Measurements from ENCODE around the gene CRTC1. TPM values are rescaled to one million over a fixed set of nuclear protein-coding genes. Genes with fewer than 3 reads are reported as not detected.

CRTC1 gene
- total RNA-seq, 4 donors from 2014 or later: 12.3 to 15.9 (median 13.1) TPM

DNA sequence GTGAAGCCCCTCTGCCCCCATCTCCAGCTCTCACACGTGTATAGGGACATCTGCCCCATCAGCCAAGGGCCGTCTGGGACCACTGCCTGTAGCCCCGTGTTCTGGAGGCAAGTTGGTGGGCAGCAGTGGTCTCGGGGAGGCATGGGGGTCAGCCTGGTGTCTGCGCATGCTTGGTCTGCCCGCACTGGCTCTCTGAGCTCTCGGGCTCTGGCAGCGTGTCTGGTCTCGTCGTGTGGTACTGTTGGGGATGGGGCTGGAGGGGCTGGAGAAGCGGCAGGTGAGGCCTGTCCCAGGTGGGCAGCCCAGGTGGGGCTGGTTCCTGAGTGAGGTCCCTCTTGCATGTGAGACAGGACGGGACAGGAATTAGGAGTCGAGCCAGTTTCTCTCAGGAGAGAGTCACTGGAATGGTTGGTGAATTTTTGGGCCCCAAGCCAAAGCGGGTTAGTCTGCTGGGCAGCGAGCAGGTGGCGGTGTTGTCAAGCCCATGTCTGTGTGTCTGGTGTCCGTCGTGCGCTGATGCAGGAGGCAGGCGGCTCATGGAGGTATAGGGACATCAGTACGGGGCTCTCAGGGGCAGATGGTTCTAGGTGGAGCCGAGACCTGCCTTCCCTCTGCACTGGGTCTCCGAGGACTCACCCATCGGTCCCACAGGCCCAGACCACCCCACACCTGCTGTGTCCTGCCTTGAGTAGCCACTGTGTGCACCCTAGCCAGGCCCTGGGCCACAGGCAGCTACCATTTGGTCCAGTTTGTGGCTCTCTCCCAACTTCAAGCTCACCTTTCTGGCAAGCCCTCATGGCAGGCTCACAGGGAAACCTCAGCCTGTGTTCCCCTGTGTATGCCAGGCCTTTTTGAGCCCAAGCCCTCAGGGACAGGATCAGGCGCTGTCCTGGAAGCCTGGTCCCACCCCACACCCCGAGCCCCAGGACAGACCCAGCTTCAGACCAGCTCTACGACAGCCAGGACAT, 89.4 kb downstream of the CRTC1 start:
- no peaks in the 10 kb centered on the region for H3K36me3 ChIP-seq
- intact Hi-C loops (cut with DNase I): no loop called here
- H3K4me1 ChIP-seq: no peaks in the 10 kb centered on the region
- no peaks in the 10 kb centered on the region for H3K9me3 ChIP-seq
- no peaks in the 10 kb centered on the region for H3K27me3 ChIP-seq
- DNase-seq: peak; percentile 67 to 84
- no peak overlapping the region for H3K27ac ChIP-seq
- TF ChIP-seq, protein P1, sequence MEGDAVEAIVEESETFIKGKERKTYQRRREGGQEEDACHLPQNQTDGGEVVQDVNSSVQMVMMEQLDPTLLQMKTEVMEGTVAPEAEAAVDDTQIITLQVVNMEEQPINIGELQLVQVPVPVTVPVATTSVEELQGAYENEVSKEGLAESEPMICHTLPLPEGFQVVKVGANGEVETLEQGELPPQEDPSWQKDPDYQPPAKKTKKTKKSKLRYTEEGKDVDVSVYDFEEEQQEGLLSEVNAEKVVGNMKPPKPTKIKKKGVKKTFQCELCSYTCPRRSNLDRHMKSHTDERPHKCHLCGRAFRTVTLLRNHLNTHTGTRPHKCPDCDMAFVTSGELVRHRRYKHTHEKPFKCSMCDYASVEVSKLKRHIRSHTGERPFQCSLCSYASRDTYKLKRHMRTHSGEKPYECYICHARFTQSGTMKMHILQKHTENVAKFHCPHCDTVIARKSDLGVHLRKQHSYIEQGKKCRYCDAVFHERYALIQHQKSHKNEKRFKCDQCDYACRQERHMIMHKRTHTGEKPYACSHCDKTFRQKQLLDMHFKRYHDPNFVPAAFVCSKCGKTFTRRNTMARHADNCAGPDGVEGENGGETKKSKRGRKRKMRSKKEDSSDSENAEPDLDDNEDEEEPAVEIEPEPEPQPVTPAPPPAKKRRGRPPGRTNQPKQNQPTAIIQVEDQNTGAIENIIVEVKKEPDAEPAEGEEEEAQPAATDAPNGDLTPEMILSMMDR (IDR thresholded peaks at IDR 0.05): peak in 3 of 6 experiments; percentile 29 to 37 (median 35)
- TF ChIP-seq POLR2A (IDR thresholded peaks at IDR 0.05): no peak
- WGBS, 2 donors: 76 to 84% methylated on average over 19 to 27 of the region's 27 CpGs
- no peak overlapping the region for H3K4me3 ChIP-seq (replicated peaks in 1 of 3)

DNA sequence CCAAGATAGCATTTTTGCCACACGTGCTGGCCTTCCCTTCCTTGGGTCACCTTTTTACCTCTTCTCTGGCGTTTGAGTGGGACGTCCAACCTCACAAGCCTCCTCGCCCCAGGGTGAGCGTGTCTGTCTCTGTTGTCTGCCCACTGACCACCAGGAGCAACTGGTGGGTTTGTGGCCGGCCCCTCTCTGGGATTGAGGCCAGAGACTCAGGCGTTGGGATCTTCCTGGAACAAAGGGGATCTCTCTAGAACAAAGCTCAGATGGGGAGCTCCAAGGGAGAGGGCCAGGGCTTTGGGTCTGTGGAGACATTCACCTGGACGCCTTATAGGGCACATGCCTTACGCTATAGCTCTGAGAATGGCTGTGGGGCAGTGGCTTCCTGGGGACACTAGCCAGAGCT, 90.2 kb downstream of the CRTC1 start:
- WGBS, 2 donors: 91% methylated on average over 9 of the region's 9 CpGs
- intact Hi-C loops (cut with DNase I): no loop called here
- DNase-seq: no peak

DNA sequence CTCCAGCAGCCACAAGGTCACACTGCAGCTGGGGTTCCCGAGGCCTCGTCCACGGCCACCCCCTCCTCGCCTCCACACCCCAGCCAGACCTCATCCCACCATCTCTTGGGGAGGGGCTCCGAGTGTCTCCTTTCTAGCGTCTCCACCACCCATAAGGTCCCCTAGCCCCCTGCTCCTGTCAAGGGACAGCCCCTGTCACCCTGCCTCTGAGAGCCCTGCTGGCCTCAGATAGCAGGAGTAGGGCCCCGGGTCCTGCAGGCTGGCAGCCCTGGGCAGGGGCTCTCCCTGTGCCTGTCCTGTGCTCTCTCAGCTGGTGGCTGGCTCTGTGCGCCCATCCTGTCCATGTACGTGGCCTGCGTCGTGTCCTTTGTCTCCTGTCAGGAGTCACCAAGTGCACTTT, 90.6 kb downstream of the CRTC1 start:
- 91 to 96% methylated on average over 10 to 11 of the region's 11 CpGs for WGBS, 2 donors
- H3K9me3 ChIP-seq: no peaks in the 10 kb centered on the region
- H3K27ac ChIP-seq: no peak overlapping the region
- H3K27me3 ChIP-seq: no peaks in the 10 kb centered on the region
- intact Hi-C loops (cut with DNase I): no loop called here
- H3K4me1 ChIP-seq: no peaks in the 10 kb centered on the region
- H3K4me3 ChIP-seq (replicated peaks in 1 of 3): no peak overlapping the region
- no peak for DNase-seq
- TF ChIP-seq, protein P1 (IDR thresholded peaks at IDR 0.05): no peak
- no peak for TF ChIP-seq POLR2A (IDR thresholded peaks at IDR 0.05)
- no peaks in the 10 kb centered on the region for H3K36me3 ChIP-seq

More for the DNA sequence above, 90.2 kb downstream of the CRTC1 start:
- no peaks in the 10 kb centered on the region for H3K4me1 ChIP-seq
- H3K27ac ChIP-seq: no peak overlapping the region
- H3K4me3 ChIP-seq (replicated peaks in 1 of 3): no peak overlapping the region
- no peaks in the 10 kb centered on the region for H3K9me3 ChIP-seq
- H3K36me3 ChIP-seq: no peaks in the 10 kb centered on the region
- no peaks in the 10 kb centered on the region for H3K27me3 ChIP-seq
- TF ChIP-seq, protein P1 (IDR thresholded peaks at IDR 0.05): no peak
- TF ChIP-seq POLR2A (IDR thresholded peaks at IDR 0.05): no peak

DNA sequence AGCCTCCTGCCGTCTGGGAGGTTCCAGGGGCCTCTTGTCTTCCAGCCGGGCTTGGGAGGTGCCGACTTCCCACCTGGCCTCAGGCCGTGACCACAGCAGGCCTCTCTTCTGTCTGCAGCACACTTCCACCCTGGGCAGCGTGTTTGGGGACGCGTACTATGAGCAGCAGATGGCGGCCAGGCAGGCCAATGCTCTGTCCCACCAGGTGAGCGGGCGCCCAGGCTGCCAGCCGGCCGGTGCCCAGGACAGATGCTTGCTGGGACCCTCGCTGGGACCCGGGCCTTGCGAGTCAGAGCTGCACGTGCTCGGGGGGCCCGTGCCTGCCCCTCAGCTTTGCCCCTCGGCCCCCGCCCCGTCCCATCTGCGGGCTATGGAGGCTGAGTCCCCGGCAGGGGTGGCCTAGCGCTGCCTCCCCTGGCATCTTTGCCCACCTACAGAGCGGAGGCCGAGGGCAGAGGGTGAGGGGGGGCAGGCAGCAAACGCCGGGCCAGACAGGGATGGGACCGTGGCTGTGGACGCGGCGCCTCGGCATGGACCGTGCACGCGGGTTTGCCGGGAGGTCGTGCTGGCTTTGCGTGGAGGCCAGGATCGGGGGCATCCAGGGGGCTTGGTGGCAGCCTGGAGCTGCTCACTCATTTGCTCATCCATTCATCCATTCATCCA, 91.4 kb downstream of the CRTC1 start:
- no peak for DNase-seq
- Histone ChIP-seq H3K36me3 (no peaks in the 10 kb centered on the region), H3K27ac (no peak overlapping the region), H3K9me3 (no peaks in the 10 kb centered on the region), H3K27me3 (no peaks in the 10 kb centered on the region), H3K4me3 (replicated peaks in 1 of 3) (no peak overlapping the region), H3K4me1 (no peaks in the 10 kb centered on the region)
- 96 to 100% methylated on average over 1 to 15 of the region's 40 CpGs for WGBS, 2 donors
- TF ChIP-seq, protein P1 (IDR thresholded peaks at IDR 0.05): no peak
- TF ChIP-seq POLR2A (IDR thresholded peaks at IDR 0.05): no peak
- intact Hi-C loops (cut with DNase I): no loop called here
